Endometrium (tissue), 2 donors: ENCODE data around the gene CLEC10A.

ENCODE experiments used
- FAIRE-seq: peaks from 2 replicates; lab custom pipeline; 2012; peaks lifted over from hg19 to GRCh38; lab: Jason Lieb, UNC
- donor health status: control.
- donor health status: control.

Gene CLEC10A

GRCh38 chr17:7038025-7038862 is 41.8 kb downstream of the CLEC10A start:
- FAIRE-seq, result no peak

GRCh38 chr17:7035591-7036368 is 44.3 kb downstream of the CLEC10A start, which contains the start of gene SLC16A13:
TSS of gene SLC16A13 (plus strand) at chr17:7036015. CDS start at chr17:7036383, 368 bp downstream.
- FAIRE-seq, result peak; percentile 87

GRCh38 chr17:7034955-7035590 is 45.0 kb downstream of the CLEC10A start:
- no peak for FAIRE-seq

DNA sequence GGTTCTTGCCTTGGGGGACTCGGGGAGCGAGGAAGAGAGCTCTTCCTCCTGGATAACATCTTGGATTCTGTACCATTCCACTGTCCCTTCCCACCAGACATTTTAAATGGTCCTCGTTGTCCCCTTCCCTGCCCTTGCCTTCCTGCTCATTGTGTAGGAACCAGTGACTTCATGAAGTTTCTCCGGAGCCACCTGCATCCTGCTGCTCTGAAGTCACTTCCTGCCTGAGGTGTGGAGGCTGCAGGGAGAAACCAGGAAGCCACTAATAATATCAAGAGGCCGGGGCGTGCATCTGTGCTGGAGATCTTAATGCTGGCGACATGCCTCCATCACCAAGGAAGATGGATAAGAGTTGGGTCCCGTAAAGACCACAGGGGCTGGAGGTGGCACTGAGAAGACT is 50.4 kb downstream of the CLEC10A start:
- no peak for FAIRE-seq

- FAIRE-seq, result no peak
Measured at GRCh38 chr17:7029096-7029495, 51.0 kb downstream of the CLEC10A start.

DNA sequence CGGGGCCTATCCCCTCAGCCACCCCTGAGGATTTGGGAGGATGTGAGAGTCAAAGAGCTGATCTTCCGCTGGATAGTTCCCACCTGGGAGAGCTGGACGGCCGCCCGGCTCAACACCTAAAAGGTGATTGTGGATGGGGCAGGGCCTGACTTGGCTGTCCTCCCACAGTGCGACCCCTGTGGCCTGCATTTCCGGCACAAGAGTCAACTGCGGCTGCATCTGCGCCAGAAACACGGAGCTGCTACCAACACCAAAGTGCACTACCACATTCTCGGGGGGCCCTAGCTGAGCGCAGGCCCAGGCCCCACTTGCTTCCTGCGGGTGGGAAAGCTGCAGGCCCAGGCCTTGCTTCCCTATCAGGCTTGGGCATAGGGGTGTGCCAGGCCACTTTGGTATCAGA is 52.7 kb downstream of the CLEC10A start:
- no peak for FAIRE-seq

DNA sequence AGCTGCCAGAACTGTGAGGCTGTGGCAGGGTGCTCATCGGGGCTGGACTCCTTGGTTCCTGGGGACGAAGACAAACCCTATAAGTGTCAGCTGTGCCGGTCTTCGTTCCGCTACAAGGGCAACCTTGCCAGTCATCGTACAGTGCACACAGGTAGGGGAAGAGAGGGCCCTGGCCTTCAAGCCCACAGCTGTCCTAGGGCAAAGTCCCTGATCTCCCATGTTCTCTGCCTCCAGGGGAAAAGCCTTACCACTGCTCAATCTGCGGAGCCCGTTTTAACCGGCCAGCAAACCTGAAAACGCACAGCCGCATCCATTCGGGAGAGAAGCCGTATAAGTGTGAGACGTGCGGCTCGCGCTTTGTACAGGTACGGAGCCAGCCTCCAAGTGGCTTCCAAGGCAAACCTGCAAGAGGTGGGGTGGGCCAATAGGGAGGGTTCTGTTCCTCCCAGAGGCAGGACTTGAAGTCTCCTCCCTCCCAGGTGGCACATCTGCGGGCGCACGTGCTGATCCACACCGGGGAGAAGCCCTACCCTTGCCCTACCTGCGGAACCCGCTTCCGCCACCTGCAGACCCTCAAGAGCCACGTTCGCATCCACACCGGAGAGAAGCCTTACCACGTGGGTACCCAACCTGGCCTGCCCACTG is 53.5 kb downstream of the CLEC10A start:
- FAIRE-seq, result no peak

DNA sequence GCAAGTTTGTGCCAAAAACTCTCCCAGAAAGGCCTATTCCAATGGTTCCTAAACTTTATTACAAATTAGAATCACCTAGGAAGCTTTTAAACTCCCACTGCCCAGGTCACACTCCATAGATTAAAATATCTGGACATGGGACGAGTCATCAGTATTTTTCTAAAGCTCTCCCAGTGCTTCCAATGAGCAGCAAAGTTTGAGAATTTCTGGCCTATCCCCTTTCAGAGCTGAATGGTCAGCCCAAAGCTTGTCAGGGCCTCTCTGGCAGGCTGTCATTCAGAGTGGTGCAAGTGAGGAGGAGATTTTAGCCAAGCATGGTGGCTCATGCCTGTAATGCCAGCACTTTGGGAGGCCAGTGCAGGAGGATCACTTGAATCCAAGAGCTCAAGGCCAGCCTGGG is 54.8 kb downstream of the CLEC10A start:
- no peak for FAIRE-seq
